Measurements from ENCODE around the gene PIK3R6.

PIK3R6 gene

DNA sequence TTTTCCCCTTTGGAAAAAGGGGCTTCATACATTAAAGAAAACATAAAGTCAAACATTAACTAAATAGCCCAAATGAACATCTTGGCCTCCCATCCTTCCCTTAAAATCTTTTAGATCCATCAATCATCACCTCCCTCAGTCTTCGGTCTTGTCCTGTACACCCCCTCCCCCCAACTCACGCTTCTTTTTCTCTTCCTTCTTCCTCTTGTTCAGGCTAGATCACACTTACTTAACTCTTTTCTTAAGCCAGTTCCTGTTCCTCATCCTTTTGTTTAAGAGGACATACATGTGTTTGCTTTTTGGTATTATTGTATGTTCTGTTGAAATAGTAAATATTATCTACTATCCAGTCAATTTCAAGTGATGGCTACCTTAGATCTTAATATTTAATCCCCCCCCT, 73.8 kb downstream of the PIK3R6 start:
- no peak for TF ChIP-seq CTCF (IDR thresholded peaks at IDR 0.05; ENCODE audit: insufficient read depth, low read length, poor library complexity, severe bottlenecking)
- H3K36me3 ChIP-seq (ENCODE audit: control insufficient read depth, insufficient read depth, low read length) = peaks cover 14% of the 10 kb centered on the region
- no peak overlapping the region for H3K4me3 ChIP-seq (replicated peaks; ENCODE audit: low read depth, low read length)
- no peak for DNase-seq (ENCODE audit: extremely low read depth, insufficient read length)
- H3K27me3 ChIP-seq (replicated peaks; ENCODE audit: control insufficient read depth, insufficient read depth, low read length) = no peaks in the 10 kb centered on the region

DNA sequence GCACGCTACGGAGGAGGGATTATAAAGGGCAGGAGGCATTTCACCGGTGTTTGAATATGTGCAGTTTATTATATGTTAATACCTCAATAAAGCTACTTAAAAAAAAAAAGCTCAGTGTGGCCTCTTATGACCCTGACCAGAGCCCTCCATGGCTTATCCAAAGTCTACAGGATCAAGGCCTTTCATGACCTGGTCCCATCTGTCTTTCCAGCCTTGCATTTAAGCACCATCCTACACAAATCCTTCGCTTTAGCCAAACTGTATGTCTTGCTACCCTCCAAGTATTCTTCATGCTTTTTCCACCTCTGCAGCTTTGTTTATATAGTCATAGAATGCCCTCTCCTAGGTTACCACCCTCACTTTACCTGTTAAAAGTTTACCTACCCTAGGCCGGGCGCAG, 74.8 kb downstream of the PIK3R6 start:
- DNase-seq (ENCODE audit: extremely low read depth, insufficient read length) = no peak
- H3K27me3 ChIP-seq (replicated peaks; ENCODE audit: control insufficient read depth, insufficient read depth, low read length) = no peaks in the 10 kb centered on the region

DNA sequence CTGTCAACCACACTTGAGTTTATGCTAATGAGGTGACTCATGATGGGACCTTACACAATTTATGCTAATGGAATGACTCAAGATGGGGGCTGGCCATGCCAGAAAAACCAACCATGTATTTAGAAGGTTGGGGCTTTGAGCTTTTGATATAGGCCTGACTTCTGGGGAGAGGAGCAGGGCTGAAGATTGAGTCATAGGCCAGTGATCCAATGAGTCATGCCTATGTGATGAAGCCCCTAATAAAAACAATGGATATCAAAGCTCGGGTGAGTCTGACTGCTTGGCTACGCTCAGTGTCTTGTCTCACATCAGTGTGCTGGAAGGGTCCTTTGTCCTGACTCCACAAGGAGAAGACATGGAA, 75.6 kb downstream of the PIK3R6 start:
- Histone ChIP-seq H3K36me3 (ENCODE audit: control insufficient read depth, insufficient read depth, low read length) (no peaks in the 10 kb centered on the region), H3K27me3 (replicated peaks; ENCODE audit: control insufficient read depth, insufficient read depth, low read length) (no peaks in the 10 kb centered on the region), H3K4me3 (replicated peaks; ENCODE audit: low read depth, low read length) (no peak overlapping the region)
- TF ChIP-seq CTCF (IDR thresholded peaks at IDR 0.05; ENCODE audit: insufficient read depth, low read length, poor library complexity, severe bottlenecking) = no peak
- no peak for DNase-seq (ENCODE audit: extremely low read depth, insufficient read length)

More for the DNA sequence above, 74.8 kb downstream of the PIK3R6 start:
- TF ChIP-seq CTCF (IDR thresholded peaks at IDR 0.05; ENCODE audit: insufficient read depth, low read length, poor library complexity, severe bottlenecking) = no peak
- Histone ChIP-seq H3K4me3 (replicated peaks; ENCODE audit: low read depth, low read length) (no peak overlapping the region), H3K36me3 (ENCODE audit: control insufficient read depth, insufficient read depth, low read length) (peaks cover 6% of the 10 kb centered on the region)

DNA sequence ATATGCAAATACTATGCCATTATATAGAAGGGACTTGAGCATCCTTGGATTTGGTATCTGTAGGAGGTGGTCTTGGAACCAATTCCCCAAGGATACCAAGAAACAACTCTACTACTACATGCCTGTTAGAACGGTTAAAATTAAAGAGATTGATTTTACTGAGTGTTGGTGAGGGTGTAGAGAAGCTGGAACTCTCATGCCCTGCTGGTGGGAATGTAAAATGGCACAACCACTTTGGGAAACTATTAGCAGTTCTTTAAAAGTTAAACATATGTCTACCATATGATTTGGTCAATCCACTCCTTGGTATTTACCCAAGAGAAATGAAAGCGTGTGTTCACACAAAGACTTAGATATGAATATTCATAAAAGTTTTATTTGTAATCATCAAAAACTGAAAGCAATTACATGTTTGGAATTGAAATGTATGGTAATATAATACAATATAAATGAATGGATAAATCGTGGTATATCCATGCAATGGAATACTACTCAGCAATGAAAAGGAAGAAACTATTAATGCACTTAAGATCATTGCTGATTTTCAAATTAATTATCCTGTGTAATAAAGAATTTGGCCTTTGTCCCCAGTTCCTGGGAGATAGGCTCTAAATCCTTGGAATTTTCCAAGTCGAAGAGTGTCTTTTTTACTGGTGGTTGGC, 76.1 kb downstream of the PIK3R6 start:
- Histone ChIP-seq H3K4me3 (replicated peaks; ENCODE audit: low read depth, low read length) (no peak overlapping the region), H3K27me3 (replicated peaks; ENCODE audit: control insufficient read depth, insufficient read depth, low read length) (no peaks in the 10 kb centered on the region), H3K36me3 (ENCODE audit: control insufficient read depth, insufficient read depth, low read length) (no peaks in the 10 kb centered on the region)
- DNase-seq (ENCODE audit: extremely low read depth, insufficient read length) = no peak
- no peak for TF ChIP-seq CTCF (IDR thresholded peaks at IDR 0.05; ENCODE audit: insufficient read depth, low read length, poor library complexity, severe bottlenecking)

GRCh38 chr17:8789743-8790142, 77.7 kb downstream of the PIK3R6 start:
- Histone ChIP-seq H3K36me3 (ENCODE audit: control insufficient read depth, insufficient read depth, low read length) (no peaks in the 10 kb centered on the region), H3K4me3 (replicated peaks; ENCODE audit: low read depth, low read length) (no peak overlapping the region), H3K27me3 (replicated peaks; ENCODE audit: control insufficient read depth, insufficient read depth, low read length) (no peaks in the 10 kb centered on the region)
- DNase-seq (ENCODE audit: extremely low read depth, insufficient read length) = no peak
- no peak for TF ChIP-seq CTCF (IDR thresholded peaks at IDR 0.05; ENCODE audit: insufficient read depth, low read length, poor library complexity, severe bottlenecking)

- Histone ChIP-seq H3K4me3 (replicated peaks; ENCODE audit: low read depth, low read length) (no peak overlapping the region), H3K27me3 (replicated peaks; ENCODE audit: control insufficient read depth, insufficient read depth, low read length) (no peaks in the 10 kb centered on the region), H3K36me3 (ENCODE audit: control insufficient read depth, insufficient read depth, low read length) (no peaks in the 10 kb centered on the region)
- TF ChIP-seq CTCF (IDR thresholded peaks at IDR 0.05; ENCODE audit: insufficient read depth, low read length, poor library complexity, severe bottlenecking) = no peak
- DNase-seq (ENCODE audit: extremely low read depth, insufficient read length) = no peak
Observed at GRCh38 chr17:8788998-8789397, 78.5 kb downstream of the PIK3R6 start.
